Lower leg skin (tissue), 4 donors: Measurements from ENCODE around the gene PCF11. TPM values are rescaled to one million over a fixed set of nuclear protein-coding genes. Genes with fewer than 3 reads are reported as not detected.
A peak's percentile ranks its signal among the peaks of the same experiment; 100 is the strongest.

Experiments used
- DNase-seq, 2 donors: peaks; one replicate each; pipeline ENCODE4 v3.0.0-alpha.2; 2019; ENCODE audit warnings: low spot score in 2 of 2
- H3K4me3 ChIP-seq: fragments of 200-600 bp; sonication (generic); 2 replicates; pipeline ENCODE4 v1.5.1; 2017; ENCODE audit warnings: mild to moderate bottlenecking, low read depth; ENCODE audit not compliant: poor library complexity, severe bottlenecking
- CTCF ChIP-seq, 3 donors: fragments of 450-650 bp; IDR thresholded peaks; one replicate each; pipeline ENCODE4 v1.5.1; 2016; ENCODE audit warnings: antibody characterized with exemption in 3 of 3, mild to moderate bottlenecking in 3 of 3, moderate library complexity in 2 of 3
- POLR2A ChIP-seq, 2 donors: fragments of 450-650 bp; IDR thresholded peaks; one replicate each; pipeline ENCODE4 v1.6.1; 2016 to 2017; ENCODE audit warnings: antibody characterized with exemption in 2 of 2, mild to moderate bottlenecking in 1 of 2, moderate library complexity in 1 of 2
- WGBS, 2 donors: methylation state at CpG; one replicate each; pipeline ENCODE4 v1.1.5; 2018; 5-methylcytosine and 5-hydroxymethylcytosine counted together
- intact Hi-C: fragments of 100-400 bp; cut with DNase I; formaldehyde crosslinking; loops from one replicate; pipeline ENCODE4 v1.15.0; 2023; ENCODE audit warnings: low total_unique reads
- total RNA-seq, 4 donors: library from RNA; depleted of rRNA; stranded (reverse); fragments of >200 nt; gene quantifications; one replicate each; pipeline ENCODE4 v1.1.0, GENCODE V29; 2016

The PCF11 gene
- total RNA-seq, result 100 to 1,000 TPM in 3 of 4 donors, 10 to 100 TPM in 1; 91.9 to 137 (median 119) TPM

- DNase-seq, result no peak
- H3K4me3 ChIP-seq, result peak within 1 kb of the TSS; percentile 73
- intact Hi-C loops, result no loop called here
- WGBS, 2 donors, result 0% methylated on average over 40 to 55 of the region's 55 CpGs
- peak in 1 of 2 donors; percentile 99 for TF ChIP-seq POLR2A (IDR thresholded peaks at IDR 0.05)
- no peak for TF ChIP-seq CTCF (IDR thresholded peaks at IDR 0.05)
Measured at GRCh38 chr11:83156996-83157593, at the start of gene PCF11. Gene PCF11 (plus strand): TSS chr11:83157131. CDS start chr11:83157440, 309 bp downstream.

GRCh38 chr11:83112886-83113285 is 44.0 kb upstream of the PCF11 start:
- TF ChIP-seq CTCF (IDR thresholded peaks at IDR 0.05) (no peak), POLR2A (IDR thresholded peaks at IDR 0.05) (no peak)
- no peak for DNase-seq
- H3K4me3 ChIP-seq, result no peak overlapping the region
- 47 to 65% methylated on average over 2 of the region's 2 CpGs for WGBS, 2 donors
- intact Hi-C loops, result no loop called here

- no peak for TF ChIP-seq POLR2A (IDR thresholded peaks at IDR 0.05)
- no peak for TF ChIP-seq CTCF (IDR thresholded peaks at IDR 0.05)
- intact Hi-C loops, result no loop called here
- DNase-seq, result no peak
- WGBS, 2 donors, result 90 to 96% methylated on average over 3 of the region's 3 CpGs
- H3K4me3 ChIP-seq, result no peak overlapping the region
Measured at GRCh38 chr11:83115026-83115425, 41.9 kb upstream of the PCF11 start.

GRCh38 chr11:83115551-83115950 is 41.4 kb upstream of the PCF11 start:
- H3K4me3 ChIP-seq, result no peak overlapping the region
- no peak for DNase-seq
- TF ChIP-seq CTCF (IDR thresholded peaks at IDR 0.05) (no peak), POLR2A (IDR thresholded peaks at IDR 0.05) (no peak)
- intact Hi-C loops, result no loop called here
- 58 to 68% methylated on average over 5 of the region's 5 CpGs for WGBS, 2 donors

- H3K4me3 ChIP-seq, result no peak overlapping the region
- DNase-seq, result no peak
- TF ChIP-seq POLR2A (IDR thresholded peaks at IDR 0.05) (no peak), CTCF (IDR thresholded peaks at IDR 0.05) (no peak)
- WGBS, 2 donors, result 90 to 96% methylated on average over 3 of the region's 3 CpGs
- intact Hi-C loops, result no loop called here
Measured at GRCh38 chr11:83116015-83116641, 40.8 kb upstream of the PCF11 start.
